HG02884 (cell line): Measurements from ENCODE around the gene GLIS1.

Experiments
- ATAC-seq: cut with Tn5 transposase; IDR thresholded peaks from one replicate; pipeline ENCODE4 v1.9.1; 2021; ENCODE audit warnings: mild to moderate bottlenecking, moderate library complexity; ENCODE audit not compliant: unreplicated experiment

GLIS1 gene

GRCh38 chr1:53681351-53681976, 57.5 kb downstream of the GLIS1 start:
- no peak for ATAC-seq

- no peak for ATAC-seq
These were observed 58.1 kb downstream of the GLIS1 start for GRCh38 chr1:53680868-53681267.

- ATAC-seq, result no peak
These were observed 59.8 kb downstream of the GLIS1 start for GRCh38 chr1:53678938-53679825.

- no peak for ATAC-seq
These were observed 60.5 kb downstream of the GLIS1 start for GRCh38 chr1:53678507-53678906.

- no peak for ATAC-seq
These were observed 60.9 kb downstream of the GLIS1 start for GRCh38 chr1:53678046-53678445.

- no peak for ATAC-seq
These were observed 61.5 kb downstream of the GLIS1 start for GRCh38 chr1:53677486-53677885.

GRCh38 chr1:53672785-53673184, 66.2 kb downstream of the GLIS1 start:
- ATAC-seq, result no peak

- ATAC-seq, result no peak
These were observed 66.7 kb downstream of the GLIS1 start for GRCh38 chr1:53672243-53672642.

- no peak for ATAC-seq
These were observed 69.3 kb downstream of the GLIS1 start for GRCh38 chr1:53669621-53670191.

- no peak for ATAC-seq
These were observed 72.4 kb downstream of the GLIS1 start for GRCh38 chr1:53666566-53666965.

- no peak for ATAC-seq
These were observed 73.0 kb downstream of the GLIS1 start for GRCh38 chr1:53665996-53666395.

GRCh38 chr1:53663529-53664300, 75.2 kb downstream of the GLIS1 start:
- ATAC-seq, result no peak

- no peak for ATAC-seq
These were observed 76.0 kb downstream of the GLIS1 start for GRCh38 chr1:53662951-53663350.

- no peak for ATAC-seq
These were observed 76.8 kb downstream of the GLIS1 start for GRCh38 chr1:53662169-53662568.

- no peak for ATAC-seq
These were observed 77.5 kb downstream of the GLIS1 start for GRCh38 chr1:53661496-53661895.

- no peak for ATAC-seq
These were observed 78.3 kb downstream of the GLIS1 start for GRCh38 chr1:53660666-53661065.

- no peak for ATAC-seq
These were observed 79.5 kb downstream of the GLIS1 start for GRCh38 chr1:53659436-53659835.

GRCh38 chr1:53658489-53659230, 80.3 kb downstream of the GLIS1 start:
- no peak for ATAC-seq

- no peak for ATAC-seq
These were observed 81.0 kb downstream of the GLIS1 start for GRCh38 chr1:53657891-53658396.

- ATAC-seq, result no peak
These were observed 81.5 kb downstream of the GLIS1 start for GRCh38 chr1:53657531-53657805.
